SH-SY5Y (cell line): ENCODE measurements around the gene LGALS12.

Experiments
- GATA2 ChIP-seq: IDR thresholded peaks from 2 replicates; pipeline ENCODE4 v1.6.1; 2011; ENCODE audit warnings: mild to moderate bottlenecking, low read depth, low read length
- GATA3 ChIP-seq: IDR thresholded peaks from 2 replicates; pipeline ENCODE4 v1.6.1; 2011; ENCODE audit warnings: low read depth, mild to moderate bottlenecking, low read length, moderate library complexity

- TF ChIP-seq GATA2 (no peak), GATA3 (no peak)
These were observed 29.3 kb upstream of the LGALS12 start for GRCh38 chr11:63476618-63477017.
